Measurements from ENCODE around the gene FARP1.
A peak's percentile ranks its signal among the peaks of the same experiment; 100 is the strongest.
"Not testable (repeated sequence)": the region's sequence is repeated elsewhere in the genome, so short reads cannot be mapped to it uniquely, and the experiment has no call there.

FARP1 gene

DNA sequence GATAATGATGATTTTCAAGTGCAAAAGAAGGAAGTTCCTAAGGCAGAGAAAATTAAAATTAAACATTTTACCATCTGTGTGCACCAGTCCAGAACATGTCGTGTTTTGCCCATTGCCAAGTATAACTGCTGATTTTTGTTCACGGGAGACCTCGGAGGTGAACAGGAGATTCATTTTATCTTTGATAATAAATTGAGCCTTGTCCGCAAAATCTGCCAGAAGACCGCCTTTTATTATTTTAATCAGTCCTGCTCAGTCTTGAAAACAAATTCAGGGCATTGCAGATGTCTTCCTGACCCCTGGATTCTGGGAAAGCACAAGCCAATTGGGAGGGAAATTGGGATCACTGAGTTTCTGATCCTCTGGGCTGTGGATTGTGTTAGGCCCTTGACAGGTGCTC, 268.1 kb downstream of the FARP1 start:
- H2AFZ ChIP-seq (ENCODE audit: insufficient read depth, low read length, poor library complexity): no peak overlapping the region
- H3K9ac ChIP-seq (ENCODE audit: low read length): no peak overlapping the region
- no peak for DNase-seq
- H3K27ac ChIP-seq (ENCODE audit: low read depth, low read length): no peak overlapping the region
- H3K79me1 ChIP-seq (ENCODE audit: low read length): no peaks in the 10 kb centered on the region
- no peak overlapping the region for H3K4me2 ChIP-seq (ENCODE audit: low read length)
- no peak overlapping the region for H2BK120ac ChIP-seq (ENCODE audit: insufficient read depth, low read length, poor library complexity)
- no peak overlapping the region for H3K23ac ChIP-seq (ENCODE audit: low read length)
- no peak overlapping the region for H2BK5ac ChIP-seq (ENCODE audit: low read depth, low read length, poor library complexity)
- H3K36me3 ChIP-seq (ENCODE audit: control insufficient read depth in 1 of 2, insufficient read depth in 2 of 2, low read length in 2 of 2): peaks cover 5 to 27% of the 10 kb centered on the region in 2 experiments
- no peaks in the 10 kb centered on the region for H3K79me2 ChIP-seq (ENCODE audit: control insufficient read depth, insufficient read depth, low read length, poor library complexity)
- H4K91ac ChIP-seq (ENCODE audit: low read depth, low read length): no peak overlapping the region
- no peaks in the 10 kb centered on the region for H3K9me3 ChIP-seq (ENCODE audit: insufficient read depth, low read depth, low read length)
- no peak overlapping the region for H4K8ac ChIP-seq (ENCODE audit: low read depth, low read length)
- H3K18ac ChIP-seq (ENCODE audit: low read length): no peak overlapping the region
- H2BK12ac ChIP-seq (ENCODE audit: low read length): no peak overlapping the region
- no peaks in the 10 kb centered on the region for H3K4me1 ChIP-seq (ENCODE audit: control insufficient read depth in 1 of 2, insufficient read depth in 2 of 2, low read length in 2 of 2)
- no peak overlapping the region for H3K14ac ChIP-seq (ENCODE audit: low read length)
- H4K12ac ChIP-seq (ENCODE audit: low read depth, low read length): no peak overlapping the region
- no peak overlapping the region for H2AK5ac ChIP-seq (ENCODE audit: low read length)
- WGBS (ENCODE audit: extremely low coverage, insufficient coverage, insufficient read length): no CpG with 5 or more reads among the region's 5 CpGs
- H3K4me3 ChIP-seq (ENCODE audit: low read depth, low read length): no peak overlapping the region
- H3K4ac ChIP-seq (ENCODE audit: low read depth, low read length): no peak overlapping the region
- H3K27me3 ChIP-seq (ENCODE audit: insufficient read depth, low read length): no peaks in the 10 kb centered on the region

DNA sequence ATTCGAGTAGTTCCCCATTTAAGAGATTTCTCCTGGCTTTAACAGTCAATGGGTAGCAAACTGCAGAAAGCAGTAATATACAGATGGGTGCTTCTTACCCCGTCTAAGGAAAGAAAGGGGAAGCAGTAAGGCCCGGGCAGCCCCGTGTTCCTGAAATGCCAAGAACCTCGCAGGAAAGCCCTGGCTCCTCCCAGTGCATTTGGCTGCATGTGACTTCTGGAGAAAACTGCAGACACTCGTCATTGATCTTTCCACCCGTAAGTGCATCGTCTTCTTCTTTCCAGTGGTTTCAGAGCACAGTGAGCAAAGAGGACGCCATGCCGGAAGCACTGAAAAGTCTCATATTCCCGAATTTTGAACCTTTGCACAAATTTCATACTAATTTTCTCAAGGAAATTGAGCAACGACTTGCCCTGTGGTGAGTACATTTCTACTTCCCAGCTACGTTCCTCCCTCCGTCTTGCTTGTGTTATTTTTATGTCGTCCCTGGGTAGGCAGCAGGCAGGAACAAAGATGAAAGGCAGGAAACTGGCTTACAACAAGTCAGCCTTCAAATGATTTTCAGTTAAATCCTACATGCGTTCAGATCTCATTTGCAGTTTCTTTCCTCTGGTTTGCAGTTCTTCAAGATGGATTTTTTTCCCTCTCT, 268.8 kb downstream of the FARP1 start:
- Histone ChIP-seq H4K8ac (ENCODE audit: low read depth, low read length) (no peak overlapping the region), H3K23ac (ENCODE audit: low read length) (no peak overlapping the region), H3K4ac (ENCODE audit: low read depth, low read length) (no peak overlapping the region), H2AFZ (ENCODE audit: insufficient read depth, low read length, poor library complexity) (no peak overlapping the region), H2AK5ac (ENCODE audit: low read length) (no peak overlapping the region), H3K4me3 (ENCODE audit: low read depth, low read length) (no peak overlapping the region), H3K4me2 (ENCODE audit: low read length) (no peak overlapping the region), H3K18ac (ENCODE audit: low read length) (no peak overlapping the region), H4K91ac (ENCODE audit: low read depth, low read length) (no peak overlapping the region), H3K14ac (ENCODE audit: low read length) (no peak overlapping the region), H3K4me1 (ENCODE audit: control insufficient read depth in 1 of 2, insufficient read depth in 2 of 2, low read length in 2 of 2) (peaks cover 3 to 5% of the 10 kb centered on the region in 2 experiments), H2BK120ac (ENCODE audit: insufficient read depth, low read length, poor library complexity) (no peak overlapping the region), H3K27ac (ENCODE audit: low read depth, low read length) (no peak overlapping the region), H3K27me3 (ENCODE audit: insufficient read depth, low read length) (no peaks in the 10 kb centered on the region), H3K9ac (ENCODE audit: low read length) (no peak overlapping the region), H2BK12ac (ENCODE audit: low read length) (no peak overlapping the region), H3K9me3 (ENCODE audit: insufficient read depth, low read depth, low read length) (no peaks in the 10 kb centered on the region), H2BK5ac (ENCODE audit: low read depth, low read length, poor library complexity) (no peak overlapping the region), H3K79me1 (ENCODE audit: low read length) (no peaks in the 10 kb centered on the region), H3K36me3 (ENCODE audit: control insufficient read depth in 1 of 2, insufficient read depth in 2 of 2, low read length in 2 of 2) (peaks cover 5 to 27% of the 10 kb centered on the region in 2 experiments), H4K12ac (ENCODE audit: low read depth, low read length) (no peak overlapping the region), H3K79me2 (ENCODE audit: control insufficient read depth, insufficient read depth, low read length, poor library complexity) (no peaks in the 10 kb centered on the region)
- peak; percentile 13 to 38 for DNase-seq
- WGBS (ENCODE audit: extremely low coverage, insufficient coverage, insufficient read length): no CpG with 5 or more reads among the region's 16 CpGs

GRCh38 chr13:98413278-98413677, 270.4 kb downstream of the FARP1 start:
- H3K79me2 ChIP-seq (ENCODE audit: control insufficient read depth, insufficient read depth, low read length, poor library complexity); H4K8ac ChIP-seq (ENCODE audit: low read depth, low read length); H3K14ac ChIP-seq (ENCODE audit: low read length); H3K4me2 ChIP-seq (ENCODE audit: low read length); H2AK5ac ChIP-seq (ENCODE audit: low read length); H3K4me3 ChIP-seq (ENCODE audit: low read depth, low read length); H3K23ac ChIP-seq (ENCODE audit: low read length); H3K4me1 ChIP-seq (ENCODE audit: control insufficient read depth in 1 of 2, insufficient read depth in 2 of 2, low read length in 2 of 2); H3K9ac ChIP-seq (ENCODE audit: low read length); H2AFZ ChIP-seq (ENCODE audit: insufficient read depth, low read length, poor library complexity); H3K79me1 ChIP-seq (ENCODE audit: low read length); H3K27me3 ChIP-seq (ENCODE audit: insufficient read depth, low read length); H3K18ac ChIP-seq (ENCODE audit: low read length); H2BK120ac ChIP-seq (ENCODE audit: insufficient read depth, low read length, poor library complexity); H2BK5ac ChIP-seq (ENCODE audit: low read depth, low read length, poor library complexity); DNase-seq; H3K27ac ChIP-seq (ENCODE audit: low read depth, low read length); H2BK12ac ChIP-seq (ENCODE audit: low read length); H4K12ac ChIP-seq (ENCODE audit: low read depth, low read length); H3K9me3 ChIP-seq (ENCODE audit: insufficient read depth, low read depth, low read length); H3K4ac ChIP-seq (ENCODE audit: low read depth, low read length); H4K91ac ChIP-seq (ENCODE audit: low read depth, low read length): not testable (repeated sequence)
- no CpG with 5 or more reads among the region's 3 CpGs for WGBS (ENCODE audit: extremely low coverage, insufficient coverage, insufficient read length)
- peaks cover 8 to 29% of the 10 kb centered on the region in 2 experiments for H3K36me3 ChIP-seq (ENCODE audit: control insufficient read depth in 1 of 2, insufficient read depth in 2 of 2, low read length in 2 of 2)

- Histone ChIP-seq H2BK5ac (ENCODE audit: low read depth, low read length, poor library complexity) (no peak overlapping the region), H4K8ac (ENCODE audit: low read depth, low read length) (no peak overlapping the region), H2BK120ac (ENCODE audit: insufficient read depth, low read length, poor library complexity) (no peak overlapping the region), H3K9ac (ENCODE audit: low read length) (no peak overlapping the region), H3K4me1 (ENCODE audit: control insufficient read depth in 1 of 2, insufficient read depth in 2 of 2, low read length in 2 of 2) (peaks cover 4 to 6% of the 10 kb centered on the region in 2 experiments), H3K36me3 (ENCODE audit: control insufficient read depth in 1 of 2, insufficient read depth in 2 of 2, low read length in 2 of 2) (peaks cover 8 to 33% of the 10 kb centered on the region in 2 experiments), H3K18ac (ENCODE audit: low read length) (no peak overlapping the region), H3K4me3 (ENCODE audit: low read depth, low read length) (no peak overlapping the region), H3K79me2 (ENCODE audit: control insufficient read depth, insufficient read depth, low read length, poor library complexity) (no peaks in the 10 kb centered on the region), H2BK12ac (ENCODE audit: low read length) (no peak overlapping the region), H3K27me3 (ENCODE audit: insufficient read depth, low read length) (no peaks in the 10 kb centered on the region), H3K4me2 (ENCODE audit: low read length) (no peak overlapping the region), H4K12ac (ENCODE audit: low read depth, low read length) (no peak overlapping the region), H3K79me1 (ENCODE audit: low read length) (no peaks in the 10 kb centered on the region), H2AFZ (ENCODE audit: insufficient read depth, low read length, poor library complexity) (no peak overlapping the region), H3K14ac (ENCODE audit: low read length) (no peak overlapping the region), H2AK5ac (ENCODE audit: low read length) (no peak overlapping the region), H4K91ac (ENCODE audit: low read depth, low read length) (no peak overlapping the region), H3K23ac (ENCODE audit: low read length) (no peak overlapping the region), H3K4ac (ENCODE audit: low read depth, low read length) (no peak overlapping the region), H3K9me3 (ENCODE audit: insufficient read depth, low read depth, low read length) (peaks cover 2% of the 10 kb centered on the region), H3K27ac (ENCODE audit: low read depth, low read length) (no peak overlapping the region)
- WGBS (ENCODE audit: extremely low coverage, insufficient coverage, insufficient read length): no CpG with 5 or more reads among the region's 7 CpGs
- no peak for DNase-seq
Observed at GRCh38 chr13:98413796-98414195, 270.9 kb downstream of the FARP1 start.

Data from trophoblast cell (in vitro differentiated cells and primary cell).